ENCODE results near the gene TGFB2. TPM values are rescaled to one million over a fixed set of nuclear protein-coding genes. Genes with fewer than 3 reads are reported as not detected.

TGFB2 gene
- total and polyA plus RNA-seq, 2 donors (not counting 1 experiment from before 2014, with no cell fraction given): 0.55 to 0.76 TPM

GRCh38 chr1:218348628-218349071 is 3.5 kb downstream of the TGFB2 start:
- no peaks in the 10 kb centered on the region for H4K20me1 ChIP-seq (ENCODE audit: control insufficient read depth, insufficient read depth, low read length, poor library complexity, severe bottlenecking)
- H3K27me3 ChIP-seq (replicated peaks in 1 of 4; ENCODE audit: control extremely low read depth in 1 of 4, control insufficient read depth in 3 of 4, insufficient read depth in 4 of 4, low read length in 3 of 4): no peaks in the 10 kb centered on the region
- no peaks in the 10 kb centered on the region for H3K79me2 ChIP-seq (ENCODE audit: control insufficient read depth, insufficient read depth, low read length)
- CTCF ChIA-PET: interaction anchor here (1.6 to 2.0 kb wide), 3 partner anchors 10 to 19 kb away, joined by 3 to 7 read pairs (median 6); no protein-coding TSS in a partner anchor
- H3K27me3 Mint-ChIP-seq: no peaks in the 10 kb centered on the region
- H3K36me3 ChIP-seq (replicated peaks in 1 of 2; ENCODE audit: control extremely low read depth in 1 of 2, control insufficient read depth in 1 of 2, extremely low read depth in 1 of 2, insufficient read depth in 2 of 2, low read length in 1 of 2): no peaks in the 10 kb centered on the region
- peak overlapping the region; percentile 20 for H3K4me3 Mint-ChIP-seq
- H3K4me2 ChIP-seq (replicated peaks; ENCODE audit: low read depth, low read length, poor library complexity, severe bottlenecking): peak overlapping the region; percentile 98
- H3K9me3 ChIP-seq (ENCODE audit: control extremely low read depth in 1 of 3, control insufficient read depth in 2 of 3, insufficient read depth in 1 of 3, low read length in 2 of 3): no peaks in the 10 kb centered on the region
- no peak overlapping the region for H3K4me3 ChIP-seq (ENCODE audit: control extremely low read depth in 1 of 5, extremely low read depth in 1 of 5, insufficient read depth in 1 of 5, low read depth in 2 of 5, low read length in 4 of 5)
- POLR2A ChIA-PET: interaction anchor here (0.6 kb wide), 1 partner anchor 726 kb away, joined by 3 read pairs; no protein-coding TSS in a partner anchor
- H2AFZ ChIP-seq (ENCODE audit: insufficient read depth, low read depth, low read length, poor library complexity, severe bottlenecking): no peak overlapping the region
- H3K4me1 ChIP-seq (ENCODE audit: control insufficient read depth in 2 of 2, insufficient read depth in 2 of 2, low read length in 2 of 2): peaks cover 42 to 48% of the 10 kb centered on the region in 2 donors
- TF ChIP-seq CTCF (IDR thresholded peaks at IDR 0.05) (no peak), EZH2 (IDR thresholded peaks at IDR 0.05; ENCODE audit: borderline replicate concordance, insufficient read depth, low read depth, low read length, poor library complexity, severe bottlenecking) (no peak)
- intact Hi-C loops (cut with micrococcal nuclease): loop anchor here (5.0 to 10.0 kb wide), 4 partner anchors 96 to 824 kb away; partner anchors contain the start of gene LYPLAL1
- peak; percentile 32 for DNase-seq
- no peak for ATAC-seq (ENCODE audit: low read depth)
- H3K27ac Mint-ChIP-seq: peak overlapping the region; percentile 28
- no CpG with 5 or more reads among the region's 3 CpGs for WGBS (ENCODE audit: insufficient coverage)
- no peak overlapping the region for H3K9ac ChIP-seq (ENCODE audit: low read length)
- peaks cover 51% of the 10 kb centered on the region for H3K4me1 Mint-ChIP-seq
- H3K27ac ChIP-seq (ENCODE audit: low read length in 2 of 2): peak overlapping the region in 1 of 2 donors; percentile 56
- H3K9me3 Mint-ChIP-seq (ENCODE audit: insufficient read depth): no peaks in the 10 kb centered on the region

GRCh38 chr1:218349348-218350034 is 4.4 kb downstream of the TGFB2 start:
- Histone ChIP-seq H3K9ac (ENCODE audit: low read length) (no peak overlapping the region), H3K4me2 (replicated peaks; ENCODE audit: low read depth, low read length, poor library complexity, severe bottlenecking) (peak overlapping the region; percentile 72), H3K4me1 (ENCODE audit: control insufficient read depth in 2 of 2, insufficient read depth in 2 of 2, low read length in 2 of 2) (peaks cover 40 to 46% of the 10 kb centered on the region in 2 donors), H3K4me3 (ENCODE audit: control extremely low read depth in 1 of 5, extremely low read depth in 1 of 5, insufficient read depth in 1 of 5, low read depth in 2 of 5, low read length in 4 of 5) (peak overlapping the region in 2 of 5 experiments; percentile 0 to 18), H3K79me2 (ENCODE audit: control insufficient read depth, insufficient read depth, low read length) (no peaks in the 10 kb centered on the region), H3K9me3 (ENCODE audit: control extremely low read depth in 1 of 3, control insufficient read depth in 2 of 3, insufficient read depth in 1 of 3, low read length in 2 of 3) (no peaks in the 10 kb centered on the region), H3K27me3 (replicated peaks in 1 of 4; ENCODE audit: control extremely low read depth in 1 of 4, control insufficient read depth in 3 of 4, insufficient read depth in 4 of 4, low read length in 3 of 4) (no peaks in the 10 kb centered on the region), H3K27ac (ENCODE audit: low read length in 2 of 2) (peak overlapping the region in 1 of 2 donors; percentile 75), H3K36me3 (replicated peaks in 1 of 2; ENCODE audit: control extremely low read depth in 1 of 2, control insufficient read depth in 1 of 2, extremely low read depth in 1 of 2, insufficient read depth in 2 of 2, low read length in 1 of 2) (no peaks in the 10 kb centered on the region), H4K20me1 (ENCODE audit: control insufficient read depth, insufficient read depth, low read length, poor library complexity, severe bottlenecking) (no peaks in the 10 kb centered on the region), H2AFZ (ENCODE audit: insufficient read depth, low read depth, low read length, poor library complexity, severe bottlenecking) (peak overlapping the region; percentile 52)
- peak overlapping the region; percentile 70 for H3K27ac Mint-ChIP-seq
- intact Hi-C loops (cut with micrococcal nuclease): loop anchor here (2.0 to 10.0 kb wide), 5 partner anchors 19 to 823 kb away; partner anchors contain the start of gene LYPLAL1
- no peaks in the 10 kb centered on the region for H3K9me3 Mint-ChIP-seq (ENCODE audit: insufficient read depth)
- no peak for ATAC-seq (ENCODE audit: low read depth)
- WGBS (ENCODE audit: insufficient coverage): 93% methylated on average over 4 of the region's 5 CpGs
- H3K4me1 Mint-ChIP-seq: peaks cover 51% of the 10 kb centered on the region
- peak overlapping the region; percentile 59 for H3K4me3 Mint-ChIP-seq
- no peak for DNase-seq
- ChIA-PET CTCF (interaction anchor here (1.6 to 2.0 kb wide), 2 partner anchors 11 to 19 kb away, joined by 6 to 7 read pairs; no protein-coding TSS in a partner anchor), POLR2A (no interaction called here)
- no peaks in the 10 kb centered on the region for H3K27me3 Mint-ChIP-seq
- no peak for TF ChIP-seq EZH2 (IDR thresholded peaks at IDR 0.05; ENCODE audit: borderline replicate concordance, insufficient read depth, low read depth, low read length, poor library complexity, severe bottlenecking)
- TF ChIP-seq CTCF (IDR thresholded peaks at IDR 0.05): no peak
